GM12865 (cell line): ENCODE results near the gene POU3F1.

ENCODE experiments used
- DNase-seq: peaks from one replicate; pipeline ENCODE4 v3.0.0; 2010; ENCODE audit warnings: low read depth
- H3K4me3 ChIP-seq: 2 replicates; pipeline ENCODE4 v1.5.1; 2011; ENCODE audit warnings: mild to moderate bottlenecking, low read depth, low read length, control low read depth
- TF ChIP-seq, protein P1 (sequence below): IDR thresholded peaks from 2 replicates; pipeline ENCODE4 v1.5.1; 2011; ENCODE audit warnings: low read length, control low read depth, low read depth, inconsistent platforms; ENCODE audit not compliant: insufficient read depth; ENCODE audit errors: missing control alignments

POU3F1 gene

DNA sequence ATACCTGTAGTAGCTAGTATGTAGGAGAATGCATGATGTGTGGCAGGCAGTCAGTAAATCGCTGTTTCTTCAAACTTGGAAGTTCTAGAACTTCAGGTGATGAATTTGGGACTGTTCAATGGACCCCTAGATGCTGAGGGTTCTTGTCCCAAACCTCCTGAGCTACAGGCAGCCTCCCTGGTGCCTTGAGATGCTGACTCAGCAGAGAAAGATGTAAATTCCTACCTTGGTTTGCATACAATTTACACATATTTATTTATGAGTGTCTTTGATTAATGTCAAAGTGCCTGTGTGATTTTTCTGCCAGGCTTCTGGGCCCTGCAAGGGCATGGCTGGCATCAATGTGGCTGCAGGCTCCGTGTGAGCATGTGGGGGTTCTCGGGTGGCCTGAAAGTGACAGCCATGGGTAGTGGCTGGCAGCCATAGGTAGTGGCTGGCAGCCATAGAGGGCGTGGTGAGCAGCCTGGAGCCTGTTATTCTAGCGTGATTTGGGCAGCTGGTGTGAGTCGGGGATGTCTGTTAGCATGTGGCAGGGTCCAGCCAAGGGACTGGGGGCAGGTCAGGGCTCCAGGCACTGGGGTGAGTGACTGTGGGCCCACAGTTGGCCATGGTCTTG is 13.2 kb upstream of the POU3F1 start:
- no peak for DNase-seq
- no peak overlapping the region for H3K4me3 ChIP-seq
- TF ChIP-seq, protein P1, sequence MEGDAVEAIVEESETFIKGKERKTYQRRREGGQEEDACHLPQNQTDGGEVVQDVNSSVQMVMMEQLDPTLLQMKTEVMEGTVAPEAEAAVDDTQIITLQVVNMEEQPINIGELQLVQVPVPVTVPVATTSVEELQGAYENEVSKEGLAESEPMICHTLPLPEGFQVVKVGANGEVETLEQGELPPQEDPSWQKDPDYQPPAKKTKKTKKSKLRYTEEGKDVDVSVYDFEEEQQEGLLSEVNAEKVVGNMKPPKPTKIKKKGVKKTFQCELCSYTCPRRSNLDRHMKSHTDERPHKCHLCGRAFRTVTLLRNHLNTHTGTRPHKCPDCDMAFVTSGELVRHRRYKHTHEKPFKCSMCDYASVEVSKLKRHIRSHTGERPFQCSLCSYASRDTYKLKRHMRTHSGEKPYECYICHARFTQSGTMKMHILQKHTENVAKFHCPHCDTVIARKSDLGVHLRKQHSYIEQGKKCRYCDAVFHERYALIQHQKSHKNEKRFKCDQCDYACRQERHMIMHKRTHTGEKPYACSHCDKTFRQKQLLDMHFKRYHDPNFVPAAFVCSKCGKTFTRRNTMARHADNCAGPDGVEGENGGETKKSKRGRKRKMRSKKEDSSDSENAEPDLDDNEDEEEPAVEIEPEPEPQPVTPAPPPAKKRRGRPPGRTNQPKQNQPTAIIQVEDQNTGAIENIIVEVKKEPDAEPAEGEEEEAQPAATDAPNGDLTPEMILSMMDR, result no peak

DNA sequence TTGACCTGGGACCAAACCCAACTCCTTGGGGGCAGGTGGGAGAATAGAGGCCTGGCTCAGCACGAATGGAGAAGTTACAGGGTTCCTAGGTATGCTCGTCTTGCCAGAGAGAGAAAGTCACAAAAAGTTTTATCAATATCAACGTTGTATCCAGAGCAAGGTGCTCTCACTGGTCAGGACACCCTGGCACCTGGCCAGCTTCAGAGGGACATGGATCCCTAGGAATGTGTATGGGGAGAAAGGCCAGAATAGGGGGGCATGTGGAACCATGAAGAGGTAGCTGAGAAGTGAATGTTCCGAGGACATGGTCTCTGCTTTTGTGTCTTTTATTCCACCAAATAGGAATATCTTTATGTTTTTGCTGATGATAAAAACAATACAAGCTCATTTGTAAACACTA is 9.4 kb upstream of the POU3F1 start:
- DNase-seq, result no peak
- TF ChIP-seq, protein P1, result no peak
- H3K4me3 ChIP-seq, result no peak overlapping the region

DNA sequence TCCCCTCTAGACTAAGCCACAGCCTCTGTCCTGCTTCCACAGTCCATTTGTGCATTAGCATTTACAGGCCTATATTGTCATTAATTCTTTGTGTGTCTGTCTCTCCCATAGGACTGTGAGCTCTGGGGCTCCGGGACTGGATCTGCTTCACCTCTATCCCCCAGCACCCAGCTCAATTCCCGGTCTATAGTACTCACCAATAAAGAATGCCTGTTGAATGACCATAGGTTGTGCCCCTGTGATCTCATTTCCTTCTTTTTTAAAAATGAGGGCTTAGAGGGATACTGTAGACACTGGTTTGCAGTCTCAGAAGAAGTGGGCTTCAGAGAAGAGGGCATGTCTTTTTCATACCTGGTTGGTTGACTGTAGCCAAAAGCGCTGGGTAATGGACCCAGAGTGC is 8.8 kb upstream of the POU3F1 start:
- no peak for DNase-seq
- TF ChIP-seq, protein P1, result no peak
- H3K4me3 ChIP-seq, result no peak overlapping the region

DNA sequence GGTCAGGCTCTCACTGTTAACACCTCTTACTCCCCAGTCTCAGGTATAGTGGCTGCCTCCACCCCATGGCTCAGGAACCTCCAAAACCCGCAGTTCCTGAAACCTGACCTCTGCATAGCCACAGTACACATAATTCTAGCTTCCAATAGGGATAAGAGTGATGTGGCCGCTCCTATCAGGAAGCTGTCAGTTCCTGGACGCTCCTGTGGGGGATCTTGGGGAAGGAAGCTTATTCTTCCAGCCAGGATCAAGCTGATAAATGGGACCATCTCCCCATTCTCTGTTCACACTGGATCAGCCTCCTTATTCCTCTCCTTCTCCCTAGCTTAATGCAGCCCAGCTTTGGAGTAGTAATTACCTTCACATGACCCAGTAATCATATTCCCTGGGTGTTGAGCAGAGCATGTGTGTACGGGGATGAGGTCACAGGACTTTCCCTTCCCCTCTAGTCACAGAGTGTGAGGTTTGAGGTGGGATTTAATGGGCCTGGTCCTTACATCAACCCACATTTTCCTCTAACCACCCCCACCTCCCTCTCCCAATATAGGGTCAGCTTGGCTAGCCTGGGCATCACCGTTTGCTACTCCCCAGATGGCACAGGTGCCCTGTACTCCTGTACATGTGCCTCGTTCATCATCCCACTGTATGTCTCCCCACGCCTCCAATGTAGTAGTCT is 7.0 kb upstream of the POU3F1 start:
- TF ChIP-seq, protein P1, result no peak
- H3K4me3 ChIP-seq, result no peak overlapping the region
- no peak for DNase-seq

DNA sequence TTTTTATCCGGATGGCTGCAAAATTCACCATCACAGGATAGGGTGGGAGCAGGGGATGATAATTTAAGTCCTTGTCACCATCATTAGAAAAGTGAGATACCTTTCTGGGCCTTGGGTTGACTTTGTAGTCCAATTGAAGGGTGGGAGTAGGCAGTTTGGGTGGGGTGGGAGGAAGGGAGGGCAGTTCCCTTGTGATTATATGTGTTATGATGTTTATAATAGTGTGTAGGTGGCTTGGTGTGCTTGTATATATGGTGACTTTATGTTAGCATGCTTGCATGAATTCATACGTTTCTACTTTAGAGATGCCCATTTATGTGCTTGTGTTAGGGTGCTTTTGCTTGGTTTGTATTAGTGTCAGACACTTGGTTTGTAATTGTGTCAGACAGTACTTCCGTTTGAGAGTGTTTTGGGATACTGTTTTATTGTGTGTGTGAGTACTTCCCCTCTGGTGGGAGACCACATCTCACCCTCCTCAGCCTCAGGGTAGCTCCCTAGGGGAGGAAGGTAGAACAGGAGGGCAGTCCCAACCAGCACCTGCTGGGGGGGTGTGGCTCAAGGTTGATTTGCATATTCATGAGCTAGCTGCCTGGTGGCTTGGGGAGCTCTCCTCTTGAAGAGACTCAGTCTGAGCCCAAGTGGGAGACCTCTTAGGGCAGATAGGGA is 6.3 kb upstream of the POU3F1 start:
- DNase-seq, result peak; percentile 70
- H3K4me3 ChIP-seq, result no peak overlapping the region
- TF ChIP-seq, protein P1, result no peak

DNA sequence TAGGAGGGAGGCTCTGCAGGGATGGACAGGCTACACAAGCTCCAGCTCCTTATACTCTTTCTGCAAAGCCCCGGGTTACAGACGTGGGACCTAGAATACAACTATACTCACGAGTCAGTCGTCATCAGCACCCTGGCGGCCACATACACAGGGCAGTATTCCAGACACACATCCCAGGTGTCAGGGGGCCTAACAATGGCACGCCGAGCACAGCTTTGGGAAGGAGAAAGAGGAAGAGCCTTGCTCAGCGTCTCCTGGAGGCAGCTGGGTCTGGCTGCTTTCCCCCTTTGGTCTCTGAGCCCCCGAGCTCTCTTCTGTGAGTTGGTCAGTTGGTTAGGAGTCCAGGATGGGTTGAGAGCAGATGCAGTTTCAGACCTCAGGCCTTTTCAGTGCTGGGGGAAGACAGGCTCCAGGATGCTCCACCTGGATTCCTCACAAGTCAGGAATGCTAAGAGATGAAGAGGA is 4.5 kb upstream of the POU3F1 start:
- no peak for DNase-seq
- TF ChIP-seq, protein P1, result no peak
- no peak overlapping the region for H3K4me3 ChIP-seq
